Measurements from ENCODE around the gene ZBTB7A.

- TF ChIP-seq CTCF (IDR thresholded peaks at IDR 0.05; ENCODE audit: borderline replicate concordance, extremely low read depth, low read length, poor library complexity, severe bottlenecking) (no peak), EZH2 (IDR thresholded peaks at IDR 0.05; ENCODE audit: borderline replicate concordance, low read depth, low read length, severe bottlenecking) (no peak)
Observed at GRCh38 chr19:4114181-4114580, 47.5 kb upstream of the ZBTB7A start.

All from DND-41 (cell line).